K562 (cell line): ENCODE results near the gene CAPZA1. TPM values are rescaled to one million over a fixed set of nuclear protein-coding genes. Genes with fewer than 3 reads are reported as not detected.

Source experiments
- ADNP ChIP-seq: fragments of 200-800 bp; sonication (Bioruptor generic); IDR thresholded peaks from 2 replicates; pipeline ENCODE4 v1.6.1; 2016; ENCODE audit warnings: missing genetic modification characterization, missing compliant biosample characterization
- CBX2 ChIP-seq: fragments of 200-600 bp; sonication (generic); IDR thresholded peaks from one replicate; pipeline ENCODE4 v1.6.1; 2012; ENCODE audit warnings: mild to moderate bottlenecking, low read length, inconsistent platforms; ENCODE audit not compliant: insufficient read depth, poor library complexity, severe bottlenecking
- E2F6 ChIP-seq, 2 experiments: IDR thresholded peaks; 2 replicates each; pipeline ENCODE4 v1.6.1; 2011; ENCODE audit warnings: borderline replicate concordance in 1 of 2, control low read depth in 1 of 2, low read depth in 1 of 2, low read length in 1 of 2, mild to moderate bottlenecking in 1 of 2, mixed read lengths in 1 of 2, moderate library complexity in 1 of 2; ENCODE audit not compliant: insufficient read depth in 1 of 2, insufficient read length in 1 of 2, poor library complexity in 1 of 2, severe bottlenecking in 1 of 2; ENCODE audit errors: extremely low read depth in 1 of 2
- EGR1 ChIP-seq: fragments of 450-650 bp; conservative IDR thresholded peaks from 2 replicates; pipeline ENCODE4 v1.6.1; 2017; ENCODE audit warnings: mild to moderate bottlenecking
- ELK1 ChIP-seq: sonication (generic); formaldehyde crosslinking; IDR thresholded peaks from 2 replicates; pipeline ENCODE4 v1.8.1; 2022; ENCODE audit warnings: missing genetic modification reagents
- EP400 ChIP-seq: fragments of 450-650 bp; IDR thresholded peaks from 2 replicates; pipeline ENCODE4 v1.6.1; 2017; ENCODE audit warnings: antibody characterized with exemption, mild to moderate bottlenecking, moderate library complexity
- HDAC8 ChIP-seq: fragments of 450-650 bp; IDR thresholded peaks from 2 replicates; pipeline ENCODE4 v1.6.1; 2016; ENCODE audit warnings: mild to moderate bottlenecking, missing genetic modification characterization, moderate library complexity, missing compliant biosample characterization
- HES1 ChIP-seq: fragments of 450-650 bp; IDR thresholded peaks from 2 replicates; pipeline ENCODE4 v1.6.1; 2016; ENCODE audit warnings: low read depth, mild to moderate bottlenecking, moderate library complexity
- KDM1A ChIP-seq, 2 experiments: fragments of 450-650 bp; IDR thresholded peaks; 2 replicates each; pipeline ENCODE4 v1.6.1; 2016; ENCODE audit warnings: mild to moderate bottlenecking in 2 of 2
- MAX ChIP-seq: sonication (generic); formaldehyde crosslinking; IDR thresholded peaks from 2 replicates; pipeline ENCODE4 v1.9.0; 2022; ENCODE audit warnings: mild to moderate bottlenecking, missing genetic modification reagents
- MCM3 ChIP-seq: fragments of 450-650 bp; IDR thresholded peaks from 2 replicates; pipeline ENCODE4 v1.6.1; 2016
- MEF2A ChIP-seq: IDR thresholded peaks from 2 replicates; pipeline ENCODE4 v1.6.1; 2011; ENCODE audit warnings: low read depth, mild to moderate bottlenecking, low read length, moderate library complexity; ENCODE audit not compliant: control insufficient read depth
- MEF2D ChIP-seq: conservative IDR thresholded peaks from 2 replicates; pipeline ENCODE4 v1.6.1; 2016; ENCODE audit warnings: low read depth, missing genetic modification characterization, missing compliant biosample characterization
- MIER1 ChIP-seq: fragments of 450-650 bp; IDR thresholded peaks from 2 replicates; pipeline ENCODE4 v1.6.1; 2016; ENCODE audit warnings: antibody characterized with exemption, mild to moderate bottlenecking, low read depth
- NCOA2 ChIP-seq, 2 experiments: fragments of 450-650 bp; IDR thresholded peaks; 2 replicates each; pipeline ENCODE4 v1.6.1; 2018; ENCODE audit warnings: mild to moderate bottlenecking in 2 of 2, moderate library complexity in 1 of 2; ENCODE audit not compliant: partially characterized antibody in 2 of 2
- NCOA4 ChIP-seq: fragments of 450-650 bp; IDR thresholded peaks from 2 replicates; pipeline ENCODE4 v1.6.1; 2018; ENCODE audit warnings: mild to moderate bottlenecking; ENCODE audit not compliant: partially characterized antibody
- POLR2AphosphoS5 ChIP-seq: IDR thresholded peaks from 2 replicates; pipeline ENCODE4 v1.6.1; 2011; ENCODE audit warnings: mild to moderate bottlenecking, low read depth, low read length, moderate library complexity; ENCODE audit not compliant: control insufficient read depth, insufficient read depth
- RAD51 ChIP-seq: fragments of 450-650 bp; IDR thresholded peaks from 2 replicates; pipeline ENCODE4 v1.7.1; 2016; ENCODE audit warnings: low read depth, mild to moderate bottlenecking, borderline replicate concordance
- SMAD1 ChIP-seq: fragments of 150-350 bp; IDR thresholded peaks from 2 replicates; pipeline ENCODE4 v1.6.1; 2014; ENCODE audit warnings: low read length, low read depth; ENCODE audit not compliant: partially characterized antibody
- TFAM ChIP-seq: fragments of 250-450 bp; sonication (Bioruptor Pico); conservative IDR thresholded peaks from 2 replicates; pipeline ENCODE4 v1.5.0; 2021; ENCODE audit warnings: mild to moderate bottlenecking, moderate library complexity
- ZC3H8 ChIP-seq: fragments of 450-650 bp; IDR thresholded peaks from 2 replicates; pipeline ENCODE4 v1.6.1; 2017
- ZNF184 ChIP-seq: sonication (generic); formaldehyde crosslinking; IDR thresholded peaks from 2 replicates; pipeline ENCODE4 v1.5.0; 2020; ENCODE audit warnings: missing genetic modification reagents
- ZNF212 ChIP-seq: fragments of 450-650 bp; formaldehyde crosslinking; IDR thresholded peaks from 2 replicates; pipeline ENCODE4 v1.4.0; 2020; ENCODE audit warnings: mild to moderate bottlenecking
- ZNF280A ChIP-seq: fragments of 450-650 bp; IDR thresholded peaks from 2 replicates; pipeline ENCODE4 v1.6.1; 2018; ENCODE audit warnings: mild to moderate bottlenecking, low read depth; ENCODE audit not compliant: partially characterized antibody
- ZNF717 ChIP-seq: fragments of 250-450 bp; sonication (Bioruptor Pico); IDR thresholded peaks from 2 replicates; pipeline ENCODE4 v1.5.0; 2021
- ZNF75A ChIP-seq: fragments of 450-650 bp; formaldehyde crosslinking; IDR thresholded peaks from 2 replicates; pipeline ENCODE4 v1.4.0; 2020; ENCODE audit warnings: mild to moderate bottlenecking
- ZNF766 ChIP-seq: fragments of 200-800 bp; sonication (Bioruptor generic); conservative IDR thresholded peaks from 2 replicates; pipeline ENCODE4 v1.6.1; 2016; ENCODE audit warnings: missing genetic modification characterization, missing compliant biosample characterization
- polyA plus RNA-seq, 8 experiments: library from polyadenylated mRNA; depleted of rRNA in 4 of 8; stranded (reverse) in 5 of 8; unstranded in 3 of 8; fragments of >200 nt; fragmentation: Nextera tagmentation in 2 of 8; fragmentation: Illumina TruSeq in 1 of 8; extraction: Ambion mirVana in 2 of 8; extraction: Trizol in 1 of 8; gene quantifications; 2 replicates each; pipeline versions ENCODE4 v1.2.1 to v1.2.3, GENCODE V29; 2011 to 2014; ENCODE audit warnings: inconsistent platforms in 1 of 8, missing spikeins in 1 of 8
- total RNA-seq, 7 experiments: library from RNA; depleted of rRNA in 6 of 7; stranded (reverse); fragments of >200 nt in 6 of 7; fragmentation: Illumina TruSeq in 2 of 7; extraction: Trizol in 2 of 7; gene quantifications; 2 replicates each; pipeline versions ENCODE4 v1.2.1 to v1.2.3, GENCODE V29; 2011 to 2021; ENCODE audit warnings: low replicate concordance in 1 of 7

The CAPZA1 gene
- total and polyA plus RNA-seq, 9 of the 15 experiments (the other 6 are each of a cell fraction or from before 2014, with no cell fraction given), result 237 to 1,020 (median 306) TPM

GRCh38 chr1:112625696-112626095 lies 6.1 kb downstream of the CAPZA1 start (continued):
- TF ChIP-seq ELK1 (no peak), RAD51 (no peak), MAX (CRISPR knock-in tag) (no peak), EP400 (no peak), NCOA2 (IDR thresholded peaks at IDR 0.05; ENCODE audit: partially characterized antibody in 2 of 2) (no peak), MCM3 (no peak), HES1 (no peak), EGR1 (0 out of 2 replicates have a peak, but pooled peaks have one; percentile 24), ZNF75A (CRISPR knock-in tag) (no peak), MEF2A (no peak), ZNF212 (CRISPR knock-in tag) (no peak), POLR2AphosphoS5 (peak; percentile 67; the same call in 1 of the 2 replicates), ZNF184 (no peak), CBX2 (no peak), HDAC8 (tag) (no peak), ZC3H8 (no peak), ADNP (tag) (no peak), ZNF280A (no peak), ZNF766 (CRISPR knock-in tag) (peak; percentile 89), TFAM (no peak), SMAD1 (peak; percentile 91), KDM1A (IDR thresholded peaks at IDR 0.05) (peak; percentile 70 to 75; a peak in 3 of 4 replicates), MIER1 (no peak), MEF2D (tag) (no peak), E2F6 (IDR thresholded peaks at IDR 0.05; ENCODE audit: borderline replicate concordance in 1 of 2, extremely low read depth in 1 of 2, insufficient read depth in 1 of 2, insufficient read length in 1 of 2, low read depth in 1 of 2, low read length in 1 of 2, poor library complexity in 1 of 2, severe bottlenecking in 1 of 2) (no peak), ZNF717 (no peak), NCOA4 (no peak)
